ENCODE data around the gene KAT5. TPM values are rescaled to one million over a fixed set of nuclear protein-coding genes. Genes with fewer than 3 reads are reported as not detected.

Gene KAT5
- total and polyA plus RNA-seq, 2 experiments from 2014 or later, result 33.3 to 34.8 TPM

DNA sequence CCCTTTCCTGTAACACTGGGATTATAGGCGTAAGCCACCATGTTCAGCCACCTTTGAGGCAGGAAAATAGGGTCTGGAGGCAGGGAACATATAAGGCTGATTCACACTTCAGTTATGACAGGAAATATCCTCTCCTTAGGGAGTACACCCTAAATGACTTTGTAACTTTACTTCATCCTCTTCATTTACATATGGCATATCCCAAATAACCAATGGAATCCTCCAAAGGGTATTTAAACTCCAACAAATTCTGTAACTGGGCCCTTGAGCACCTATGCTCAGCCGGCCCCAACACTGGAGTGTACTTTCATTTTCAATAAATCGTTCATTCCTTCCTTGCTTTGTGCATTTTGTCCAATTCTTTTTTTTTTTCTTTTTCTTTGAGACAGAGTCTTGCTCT, 1.6 kb upstream of the KAT5 start:
- H3K27ac ChIP-seq (ENCODE audit: low read depth), result no peak overlapping the region
- DNase-seq (ENCODE audit: low spot score), result no peak
- H2AFZ ChIP-seq, result no peak overlapping the region
- ATAC-seq, result no peak
- no peak overlapping the region for H3K4me3 ChIP-seq
- Mint-ChIP-seq H3K27me3 (ENCODE audit: insufficient read depth, low read depth, poor library complexity) (peaks cover 14% of the 10 kb centered on the region), H3K9me3 (no peaks in the 10 kb centered on the region; the same call in 2 of the 3 replicates), H3K36me3 (ENCODE audit: low read depth) (peaks cover 30% of the 10 kb centered on the region), H3K27ac (no peak overlapping the region), H3K4me1 (peaks cover 9% of the 10 kb centered on the region; the same call in 2 of the 3 replicates), H3K4me3 (no peak overlapping the region)
- peaks cover 11% of the 10 kb centered on the region; the same call in 1 of the 2 replicates for H3K36me3 ChIP-seq (ENCODE audit: insufficient read depth)
- no peaks in the 10 kb centered on the region for H3K27me3 ChIP-seq (ENCODE audit: insufficient read depth)
- H3K4me2 ChIP-seq, result no peak overlapping the region
- TF ChIP-seq, protein P1, sequence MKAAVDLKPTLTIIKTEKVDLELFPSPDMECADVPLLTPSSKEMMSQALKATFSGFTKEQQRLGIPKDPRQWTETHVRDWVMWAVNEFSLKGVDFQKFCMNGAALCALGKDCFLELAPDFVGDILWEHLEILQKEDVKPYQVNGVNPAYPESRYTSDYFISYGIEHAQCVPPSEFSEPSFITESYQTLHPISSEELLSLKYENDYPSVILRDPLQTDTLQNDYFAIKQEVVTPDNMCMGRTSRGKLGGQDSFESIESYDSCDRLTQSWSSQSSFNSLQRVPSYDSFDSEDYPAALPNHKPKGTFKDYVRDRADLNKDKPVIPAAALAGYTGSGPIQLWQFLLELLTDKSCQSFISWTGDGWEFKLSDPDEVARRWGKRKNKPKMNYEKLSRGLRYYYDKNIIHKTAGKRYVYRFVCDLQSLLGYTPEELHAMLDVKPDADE (IDR thresholded peaks at IDR 0.05), result no peak
- TF ChIP-seq CREB1 (CRISPR knock-in tag; IDR thresholded peaks at IDR 0.05; ENCODE audit: low read depth), result no peak
- TF ChIP-seq POLR2AphosphoS5 (IDR thresholded peaks at IDR 0.05; ENCODE audit: low read depth), result no peak
- TF ChIP-seq, protein P2, sequence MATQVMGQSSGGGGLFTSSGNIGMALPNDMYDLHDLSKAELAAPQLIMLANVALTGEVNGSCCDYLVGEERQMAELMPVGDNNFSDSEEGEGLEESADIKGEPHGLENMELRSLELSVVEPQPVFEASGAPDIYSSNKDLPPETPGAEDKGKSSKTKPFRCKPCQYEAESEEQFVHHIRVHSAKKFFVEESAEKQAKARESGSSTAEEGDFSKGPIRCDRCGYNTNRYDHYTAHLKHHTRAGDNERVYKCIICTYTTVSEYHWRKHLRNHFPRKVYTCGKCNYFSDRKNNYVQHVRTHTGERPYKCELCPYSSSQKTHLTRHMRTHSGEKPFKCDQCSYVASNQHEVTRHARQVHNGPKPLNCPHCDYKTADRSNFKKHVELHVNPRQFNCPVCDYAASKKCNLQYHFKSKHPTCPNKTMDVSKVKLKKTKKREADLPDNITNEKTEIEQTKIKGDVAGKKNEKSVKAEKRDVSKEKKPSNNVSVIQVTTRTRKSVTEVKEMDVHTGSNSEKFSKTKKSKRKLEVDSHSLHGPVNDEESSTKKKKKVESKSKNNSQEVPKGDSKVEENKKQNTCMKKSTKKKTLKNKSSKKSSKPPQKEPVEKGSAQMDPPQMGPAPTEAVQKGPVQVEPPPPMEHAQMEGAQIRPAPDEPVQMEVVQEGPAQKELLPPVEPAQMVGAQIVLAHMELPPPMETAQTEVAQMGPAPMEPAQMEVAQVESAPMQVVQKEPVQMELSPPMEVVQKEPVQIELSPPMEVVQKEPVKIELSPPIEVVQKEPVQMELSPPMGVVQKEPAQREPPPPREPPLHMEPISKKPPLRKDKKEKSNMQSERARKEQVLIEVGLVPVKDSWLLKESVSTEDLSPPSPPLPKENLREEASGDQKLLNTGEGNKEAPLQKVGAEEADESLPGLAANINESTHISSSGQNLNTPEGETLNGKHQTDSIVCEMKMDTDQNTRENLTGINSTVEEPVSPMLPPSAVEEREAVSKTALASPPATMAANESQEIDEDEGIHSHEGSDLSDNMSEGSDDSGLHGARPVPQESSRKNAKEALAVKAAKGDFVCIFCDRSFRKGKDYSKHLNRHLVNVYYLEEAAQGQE (IDR thresholded peaks at IDR 0.05; ENCODE audit: unreplicated experiment), result no peak
- TF ChIP-seq CTCF (conservative IDR thresholded peaks at IDR 0.05; ENCODE audit: low read depth in 2 of 2), result no peak
- TF ChIP-seq ZNF114 (CRISPR knock-in tag; IDR thresholded peaks at IDR 0.05), result no peak
- TF ChIP-seq STAT1 (IDR thresholded peaks at IDR 0.05; ENCODE audit: unreplicated experiment), result no peak
- no peak for TF ChIP-seq NANOG (IDR thresholded peaks at IDR 0.05; ENCODE audit: borderline replicate concordance)
- no peak for TF ChIP-seq EZH2phosphoT487 (IDR thresholded peaks at IDR 0.05; ENCODE audit: unreplicated experiment)
- no peak for TF ChIP-seq ZNF331 (CRISPR knock-in tag; IDR thresholded peaks at IDR 0.05; ENCODE audit: low read depth)
- TF ChIP-seq JUNB (IDR thresholded peaks at IDR 0.05; ENCODE audit: unreplicated experiment), result no peak
- TF ChIP-seq EZH2 (IDR thresholded peaks at IDR 0.05; ENCODE audit: low read depth, unreplicated experiment), result no peak
- TF ChIP-seq, protein P3, sequence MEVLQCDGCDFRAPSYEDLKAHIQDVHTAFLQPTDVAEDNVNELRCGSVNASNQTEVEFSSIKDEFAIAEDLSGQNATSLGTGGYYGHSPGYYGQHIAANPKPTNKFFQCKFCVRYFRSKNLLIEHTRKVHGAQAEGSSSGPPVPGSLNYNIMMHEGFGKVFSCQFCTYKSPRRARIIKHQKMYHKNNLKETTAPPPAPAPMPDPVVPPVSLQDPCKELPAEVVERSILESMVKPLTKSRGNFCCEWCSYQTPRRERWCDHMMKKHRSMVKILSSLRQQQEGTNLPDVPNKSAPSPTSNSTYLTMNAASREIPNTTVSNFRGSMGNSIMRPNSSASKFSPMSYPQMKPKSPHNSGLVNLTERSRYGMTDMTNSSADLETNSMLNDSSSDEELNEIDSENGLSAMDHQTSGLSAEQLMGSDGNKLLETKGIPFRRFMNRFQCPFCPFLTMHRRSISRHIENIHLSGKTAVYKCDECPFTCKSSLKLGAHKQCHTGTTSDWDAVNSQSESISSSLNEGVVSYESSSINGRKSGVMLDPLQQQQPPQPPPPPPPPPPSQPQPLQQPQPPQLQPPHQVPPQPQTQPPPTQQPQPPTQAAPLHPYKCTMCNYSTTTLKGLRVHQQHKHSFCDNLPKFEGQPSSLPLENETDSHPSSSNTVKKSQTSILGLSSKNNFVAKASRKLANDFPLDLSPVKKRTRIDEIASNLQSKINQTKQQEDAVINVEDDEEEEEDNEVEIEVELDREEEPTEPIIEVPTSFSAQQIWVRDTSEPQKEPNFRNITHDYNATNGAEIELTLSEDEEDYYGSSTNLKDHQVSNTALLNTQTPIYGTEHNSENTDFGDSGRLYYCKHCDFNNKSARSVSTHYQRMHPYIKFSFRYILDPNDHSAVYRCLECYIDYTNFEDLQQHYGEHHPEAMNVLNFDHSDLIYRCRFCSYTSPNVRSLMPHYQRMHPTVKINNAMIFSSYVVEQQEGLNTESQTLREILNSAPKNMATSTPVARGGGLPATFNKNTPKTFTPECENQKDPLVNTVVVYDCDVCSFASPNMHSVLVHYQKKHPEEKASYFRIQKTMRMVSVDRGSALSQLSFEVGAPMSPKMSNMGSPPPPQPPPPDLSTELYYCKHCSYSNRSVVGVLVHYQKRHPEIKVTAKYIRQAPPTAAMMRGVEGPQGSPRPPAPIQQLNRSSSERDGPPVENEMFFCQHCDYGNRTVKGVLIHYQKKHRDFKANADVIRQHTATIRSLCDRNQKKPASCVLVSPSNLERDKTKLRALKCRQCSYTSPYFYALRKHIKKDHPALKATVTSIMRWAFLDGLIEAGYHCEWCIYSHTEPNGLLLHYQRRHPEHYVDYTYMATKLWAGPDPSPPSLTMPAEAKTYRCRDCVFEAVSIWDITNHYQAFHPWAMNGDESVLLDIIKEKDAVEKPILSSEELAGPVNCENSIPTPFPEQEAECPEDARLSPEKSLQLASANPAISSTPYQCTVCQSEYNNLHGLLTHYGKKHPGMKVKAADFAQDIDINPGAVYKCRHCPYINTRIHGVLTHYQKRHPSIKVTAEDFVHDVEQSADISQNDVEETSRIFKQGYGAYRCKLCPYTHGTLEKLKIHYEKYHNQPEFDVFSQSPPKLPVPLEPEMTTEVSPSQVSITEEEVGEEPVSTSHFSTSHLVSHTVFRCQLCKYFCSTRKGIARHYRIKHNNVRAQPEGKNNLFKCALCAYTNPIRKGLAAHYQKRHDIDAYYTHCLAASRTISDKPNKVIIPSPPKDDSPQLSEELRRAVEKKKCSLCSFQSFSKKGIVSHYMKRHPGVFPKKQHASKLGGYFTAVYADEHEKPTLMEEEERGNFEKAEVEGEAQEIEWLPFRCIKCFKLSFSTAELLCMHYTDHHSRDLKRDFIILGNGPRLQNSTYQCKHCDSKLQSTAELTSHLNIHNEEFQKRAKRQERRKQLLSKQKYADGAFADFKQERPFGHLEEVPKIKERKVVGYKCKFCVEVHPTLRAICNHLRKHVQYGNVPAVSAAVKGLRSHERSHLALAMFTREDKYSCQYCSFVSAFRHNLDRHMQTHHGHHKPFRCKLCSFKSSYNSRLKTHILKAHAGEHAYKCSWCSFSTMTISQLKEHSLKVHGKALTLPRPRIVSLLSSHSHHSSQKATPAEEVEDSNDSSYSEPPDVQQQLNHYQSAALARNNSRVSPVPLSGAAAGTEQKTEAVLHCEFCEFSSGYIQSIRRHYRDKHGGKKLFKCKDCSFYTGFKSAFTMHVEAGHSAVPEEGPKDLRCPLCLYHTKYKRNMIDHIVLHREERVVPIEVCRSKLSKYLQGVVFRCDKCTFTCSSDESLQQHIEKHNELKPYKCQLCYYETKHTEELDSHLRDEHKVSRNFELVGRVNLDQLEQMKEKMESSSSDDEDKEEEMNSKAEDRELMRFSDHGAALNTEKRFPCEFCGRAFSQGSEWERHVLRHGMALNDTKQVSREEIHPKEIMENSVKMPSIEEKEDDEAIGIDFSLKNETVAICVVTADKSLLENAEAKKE (CRISPR knock-in tag; IDR thresholded peaks at IDR 0.05), result no peak
- H4K20me1 ChIP-seq (replicated peaks; ENCODE audit: insufficient read depth), result no peaks in the 10 kb centered on the region
- peaks cover 5% of the 10 kb centered on the region; the same call in 1 of the 2 replicates for H3K79me2 ChIP-seq (replicated peaks; ENCODE audit: insufficient read depth)
- H3F3A ChIP-seq (replicated peaks; ENCODE audit: low read depth), result 0 out of 2 replicates have a peak, but pooled peaks cover 2% of the 10 kb centered on the region
- no peaks in the 10 kb centered on the region for H3K9me2 ChIP-seq (ENCODE audit: insufficient read depth)
- H3K4me1 ChIP-seq (ENCODE audit: insufficient read depth), result no peaks in the 10 kb centered on the region

Measured in GM23338 (cell line).